ENCODE results near the gene FOXD4L5. TPM values are rescaled to one million over a fixed set of nuclear protein-coding genes. Genes with fewer than 3 reads are reported as not detected.
"Not testable (repeated sequence)": the region's sequence is repeated elsewhere in the genome, so short reads cannot be mapped to it uniquely, and the experiment has no call there.

Gene FOXD4L5
- not detected in 2 replicates for total RNA-seq (2014; rRNA removed; shearing (Covaris generic))

DNA sequence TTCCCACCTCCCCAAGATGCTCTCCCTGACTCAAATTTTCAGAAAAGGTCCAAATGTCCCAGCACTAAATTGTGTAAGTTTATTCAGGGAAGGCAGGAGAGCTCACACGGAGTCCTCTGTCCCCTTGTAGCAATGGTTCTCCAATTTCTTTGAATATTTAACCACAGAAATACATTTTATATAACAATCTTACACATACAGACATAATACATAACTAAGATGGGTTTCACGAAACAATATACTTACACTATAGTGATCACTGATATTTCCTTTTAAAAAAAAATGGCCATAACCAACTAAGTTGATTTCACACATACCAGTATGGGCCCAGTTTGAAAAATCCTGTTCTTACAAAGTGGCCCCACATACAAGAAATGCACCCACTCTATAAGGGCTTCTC, at the start of gene FOXD4L5:
TSS of gene FOXD4L5 (minus strand) at position 101 of the 400 bp plus-strand sequence. CDS start 832 bp downstream, outside the sequence.
- DNase-seq (ENCODE audit: low spot score); in situ Hi-C loops (cut with HindIII; ENCODE audit: low sequenced_read_pairs): not testable (repeated sequence)

DNA sequence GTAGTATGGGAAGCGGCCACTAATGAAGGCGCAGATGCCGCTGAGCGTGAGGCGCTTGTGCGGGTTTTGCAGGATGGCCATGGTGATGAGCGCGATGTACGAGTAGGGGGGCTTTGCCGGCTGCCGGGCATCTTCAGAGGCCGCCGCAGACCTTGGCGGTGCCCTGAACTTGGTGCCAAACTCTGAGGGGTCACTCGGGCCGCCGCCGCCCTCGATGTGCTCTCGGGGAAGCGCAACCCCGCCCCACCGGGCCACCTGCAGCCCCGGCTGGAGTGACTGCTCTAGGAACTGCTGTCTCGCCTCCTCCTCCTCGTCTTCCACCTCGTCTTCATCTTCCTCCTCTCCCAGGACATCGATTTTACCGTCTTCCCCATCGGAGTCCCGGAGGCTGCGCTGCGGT, 1.1 kb downstream of the FOXD4L5 start:
- DNase-seq (ENCODE audit: low spot score); in situ Hi-C loops (cut with HindIII; ENCODE audit: low sequenced_read_pairs): not testable (repeated sequence)

DNA sequence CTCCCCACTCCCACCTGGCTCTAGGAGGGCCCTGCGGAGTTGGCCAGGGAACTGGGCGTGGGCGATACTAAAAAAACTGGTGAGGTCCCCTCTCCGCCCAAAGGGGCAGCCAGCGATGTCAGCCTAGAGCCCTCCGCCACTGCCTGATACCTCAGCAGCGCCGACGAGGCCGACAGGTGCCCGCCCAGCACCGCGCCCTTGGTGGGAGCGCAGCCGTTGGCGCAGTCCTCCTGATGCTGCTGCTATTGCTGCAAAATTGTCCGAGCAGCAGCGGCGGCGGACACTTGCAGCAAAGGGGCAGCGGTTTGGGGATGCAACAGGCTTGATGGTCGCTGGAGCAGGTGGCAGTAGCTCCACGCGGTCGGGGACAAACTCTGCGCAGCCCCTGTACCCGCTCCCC, 2.0 kb downstream of the FOXD4L5 start:
- in situ Hi-C loops (cut with HindIII; ENCODE audit: low sequenced_read_pairs); DNase-seq (ENCODE audit: low spot score): not testable (repeated sequence)
